ENCODE measurements around the gene MGLL. TPM values are rescaled to one million over a fixed set of nuclear protein-coding genes. Genes with fewer than 3 reads are reported as not detected.

The MGLL gene
- total RNA-seq, 1 donor from 2014 or later: 10.3 TPM

DNA sequence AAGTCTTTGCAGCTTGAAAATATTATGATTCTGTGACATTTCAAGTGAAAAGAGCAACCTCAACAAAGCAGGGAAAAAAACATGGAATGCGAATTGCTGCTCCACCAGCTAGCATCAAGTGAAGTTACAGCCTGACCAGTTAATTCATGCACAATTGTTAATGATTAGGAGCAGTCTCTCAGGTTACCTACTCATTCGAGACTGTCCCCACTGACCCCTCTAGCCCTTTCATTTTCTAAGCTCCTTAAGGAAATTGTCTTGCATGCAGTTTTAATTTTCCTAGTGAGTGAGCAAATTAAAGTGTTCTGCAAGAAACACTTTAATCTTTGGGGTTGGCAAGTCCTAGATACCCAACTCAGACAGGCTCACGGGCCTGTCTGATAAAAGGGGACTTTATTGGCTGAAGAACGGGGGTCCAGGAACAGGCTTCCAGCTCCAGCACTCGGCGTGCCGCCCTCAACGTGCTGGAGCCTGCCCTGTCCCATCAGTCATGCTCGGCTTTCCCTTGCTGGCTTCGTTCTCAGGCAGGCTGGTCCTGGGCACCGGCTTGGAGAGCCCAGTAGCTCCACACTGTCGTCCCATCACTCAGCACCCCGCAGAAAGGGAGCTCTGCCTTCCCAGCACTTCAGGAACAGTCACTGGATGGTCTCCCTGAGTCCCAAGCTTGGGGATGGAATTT, 175.0 kb downstream of the MGLL start:
- Mint-ChIP-seq H3K27me3 (ENCODE audit: unreplicated experiment) (no peaks in the 10 kb centered on the region), H3K27ac (ENCODE audit: unreplicated experiment) (no peak overlapping the region), H3K4me3 (ENCODE audit: unreplicated experiment) (no peak overlapping the region), H3K4me1 (ENCODE audit: low read depth, unreplicated experiment) (no peaks in the 10 kb centered on the region), H3K9me3 (ENCODE audit: unreplicated experiment) (no peaks in the 10 kb centered on the region), H3K36me3 (ENCODE audit: unreplicated experiment) (no peaks in the 10 kb centered on the region)
- TF ChIP-seq, protein P1, sequence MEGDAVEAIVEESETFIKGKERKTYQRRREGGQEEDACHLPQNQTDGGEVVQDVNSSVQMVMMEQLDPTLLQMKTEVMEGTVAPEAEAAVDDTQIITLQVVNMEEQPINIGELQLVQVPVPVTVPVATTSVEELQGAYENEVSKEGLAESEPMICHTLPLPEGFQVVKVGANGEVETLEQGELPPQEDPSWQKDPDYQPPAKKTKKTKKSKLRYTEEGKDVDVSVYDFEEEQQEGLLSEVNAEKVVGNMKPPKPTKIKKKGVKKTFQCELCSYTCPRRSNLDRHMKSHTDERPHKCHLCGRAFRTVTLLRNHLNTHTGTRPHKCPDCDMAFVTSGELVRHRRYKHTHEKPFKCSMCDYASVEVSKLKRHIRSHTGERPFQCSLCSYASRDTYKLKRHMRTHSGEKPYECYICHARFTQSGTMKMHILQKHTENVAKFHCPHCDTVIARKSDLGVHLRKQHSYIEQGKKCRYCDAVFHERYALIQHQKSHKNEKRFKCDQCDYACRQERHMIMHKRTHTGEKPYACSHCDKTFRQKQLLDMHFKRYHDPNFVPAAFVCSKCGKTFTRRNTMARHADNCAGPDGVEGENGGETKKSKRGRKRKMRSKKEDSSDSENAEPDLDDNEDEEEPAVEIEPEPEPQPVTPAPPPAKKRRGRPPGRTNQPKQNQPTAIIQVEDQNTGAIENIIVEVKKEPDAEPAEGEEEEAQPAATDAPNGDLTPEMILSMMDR (IDR thresholded peaks at IDR 0.05; ENCODE audit: partially characterized antibody, unreplicated experiment): no peak
- DNase-seq: no peak

DNA sequence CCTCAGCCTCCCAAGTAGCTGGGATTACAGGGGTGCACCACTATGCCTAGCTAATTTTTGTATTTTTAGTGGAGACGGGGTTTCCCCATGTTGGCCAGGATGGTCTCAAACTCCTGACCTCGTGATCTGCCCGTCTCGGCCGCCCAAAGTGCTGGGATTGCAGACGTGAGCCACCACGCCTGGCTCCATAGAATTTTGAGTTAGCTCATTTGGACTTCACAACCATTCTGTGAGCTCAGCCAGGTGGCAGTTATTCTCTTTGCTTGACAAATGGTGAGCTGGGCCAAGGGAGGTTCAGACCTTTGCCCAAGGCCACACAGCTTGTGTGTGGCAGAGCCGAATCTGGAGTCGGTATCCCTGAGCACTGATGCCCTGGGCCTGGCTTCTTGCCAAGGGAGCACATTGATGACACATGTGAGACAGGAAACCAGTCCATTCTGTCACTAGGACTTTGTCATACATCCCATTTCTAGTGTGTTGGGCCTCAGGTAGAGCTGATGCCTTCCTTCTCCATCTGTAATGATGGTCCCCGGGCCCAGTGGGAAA, 175.7 kb downstream of the MGLL start:
- no peaks in the 10 kb centered on the region for H3K36me3 Mint-ChIP-seq (ENCODE audit: unreplicated experiment)

DNA sequence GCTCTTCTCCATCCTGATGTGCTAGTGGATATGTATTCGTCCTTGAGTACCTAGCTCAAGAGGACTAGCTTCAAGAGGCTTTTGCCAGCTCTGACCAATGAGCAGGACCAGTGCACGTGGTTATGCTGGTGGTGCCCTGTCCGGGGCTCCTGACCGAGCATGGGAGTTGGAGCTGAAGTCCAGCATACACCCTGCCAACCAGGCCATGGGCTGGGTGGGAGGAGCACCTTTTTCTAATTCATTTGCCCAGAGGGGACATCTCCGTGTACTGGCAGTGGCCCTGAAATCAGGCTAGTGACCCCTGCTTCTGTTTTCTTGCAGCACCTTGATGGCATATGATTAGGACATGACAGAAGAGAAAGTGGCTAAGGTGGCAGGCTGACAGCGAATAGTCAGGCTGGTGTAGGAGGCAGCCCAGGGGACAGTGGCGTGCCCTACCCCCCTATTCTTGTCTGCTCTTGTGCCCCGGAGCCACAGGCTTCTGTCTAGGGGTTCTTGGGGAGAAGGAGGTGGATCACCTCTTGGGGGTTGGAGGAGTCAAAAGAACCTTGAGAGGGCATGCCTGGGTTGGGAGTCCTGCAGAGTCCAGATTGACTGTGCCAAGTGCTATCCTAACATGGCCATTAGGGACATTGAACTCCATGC, 176.8 kb downstream of the MGLL start:
- Mint-ChIP-seq H3K4me3 (ENCODE audit: unreplicated experiment) (no peak overlapping the region), H3K9me3 (ENCODE audit: unreplicated experiment) (no peaks in the 10 kb centered on the region), H3K36me3 (ENCODE audit: unreplicated experiment) (no peaks in the 10 kb centered on the region), H3K27me3 (ENCODE audit: unreplicated experiment) (no peaks in the 10 kb centered on the region), H3K4me1 (ENCODE audit: low read depth, unreplicated experiment) (no peaks in the 10 kb centered on the region), H3K27ac (ENCODE audit: unreplicated experiment) (no peak overlapping the region)
- no peak for DNase-seq
- TF ChIP-seq, protein P1 (IDR thresholded peaks at IDR 0.05; ENCODE audit: partially characterized antibody, unreplicated experiment): no peak

More for the DNA sequence above, 175.7 kb downstream of the MGLL start:
- no peak for DNase-seq
- Mint-ChIP-seq H3K4me3 (ENCODE audit: unreplicated experiment) (no peak overlapping the region), H3K27ac (ENCODE audit: unreplicated experiment) (no peak overlapping the region), H3K4me1 (ENCODE audit: low read depth, unreplicated experiment) (no peaks in the 10 kb centered on the region), H3K9me3 (ENCODE audit: unreplicated experiment) (no peaks in the 10 kb centered on the region), H3K27me3 (ENCODE audit: unreplicated experiment) (no peaks in the 10 kb centered on the region)
- TF ChIP-seq, protein P1 (IDR thresholded peaks at IDR 0.05; ENCODE audit: partially characterized antibody, unreplicated experiment): no peak

DNA sequence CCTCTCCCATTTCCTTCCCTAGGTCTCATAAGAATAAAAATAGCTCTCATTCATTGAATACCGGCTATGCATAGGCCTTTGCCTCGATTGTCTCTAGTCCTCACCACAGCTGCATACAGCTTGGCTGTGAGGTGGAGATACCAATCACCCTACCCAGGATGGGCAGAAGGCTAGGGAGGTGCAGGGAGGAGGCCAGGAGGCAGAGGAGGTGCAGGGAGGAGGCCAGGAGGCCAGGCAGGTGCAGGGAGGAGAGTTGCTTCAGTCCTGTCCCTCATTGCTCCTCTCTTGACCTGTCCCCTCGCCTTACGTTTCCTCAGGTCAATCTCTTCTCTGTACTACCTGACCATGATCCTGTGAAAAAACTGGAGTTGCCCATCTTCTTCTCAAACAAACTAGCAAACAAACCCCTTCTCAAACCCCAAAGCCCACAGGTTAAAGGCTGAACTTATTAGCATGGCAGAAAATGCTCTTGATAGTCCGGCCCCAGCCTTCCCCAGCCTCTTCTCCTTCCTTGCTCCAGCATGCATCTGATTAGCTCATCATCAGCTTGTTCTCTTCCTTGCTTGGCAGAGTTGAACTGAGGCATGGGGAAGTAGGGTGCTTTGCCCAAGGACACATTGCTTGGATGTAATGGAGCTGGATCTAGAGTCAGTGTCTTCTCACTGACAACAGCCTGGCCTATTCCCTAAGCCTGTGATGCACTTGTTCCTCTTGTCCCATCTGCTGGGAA, 177.5 kb downstream of the MGLL start:
- no peaks in the 10 kb centered on the region for H3K36me3 Mint-ChIP-seq (ENCODE audit: unreplicated experiment)
- H3K4me3 Mint-ChIP-seq (ENCODE audit: unreplicated experiment): no peak overlapping the region
- DNase-seq: no peak
- H3K27me3 Mint-ChIP-seq (ENCODE audit: unreplicated experiment): no peaks in the 10 kb centered on the region
- no peaks in the 10 kb centered on the region for H3K4me1 Mint-ChIP-seq (ENCODE audit: low read depth, unreplicated experiment)
- no peaks in the 10 kb centered on the region for H3K9me3 Mint-ChIP-seq (ENCODE audit: unreplicated experiment)
- TF ChIP-seq, protein P1 (IDR thresholded peaks at IDR 0.05; ENCODE audit: partially characterized antibody, unreplicated experiment): no peak
- H3K27ac Mint-ChIP-seq (ENCODE audit: unreplicated experiment): no peak overlapping the region

Measured in glutamatergic neuron (in vitro differentiated cells).